OCI-LY7 (cell line): ENCODE results near the gene ENO4.

Experiments
- CTCF ChIP-seq: fragments of 200-600 bp; sonication (generic); conservative IDR thresholded peaks from 2 replicates; pipeline ENCODE4 v1.5.1; 2014; ENCODE audit warnings: mild to moderate bottlenecking, antibody characterized with exemption, low read length, moderate library complexity, mixed read lengths
- EZH2phosphoT487 ChIP-seq: fragments of 200-600 bp; sonication (generic); IDR thresholded peaks from 2 replicates; pipeline ENCODE4 v1.6.1; 2018; ENCODE audit warnings: low read depth, borderline replicate concordance, mild to moderate bottlenecking, mixed run types, antibody characterized with exemption, low read length, moderate library complexity, mixed read lengths

GRCh38 chr10:116878123-116878522, 28.8 kb downstream of the ENO4 start:
- TF ChIP-seq CTCF, result no peak
- no peak for TF ChIP-seq EZH2phosphoT487
